ENCODE data around the gene KRTAP5-6.

The KRTAP5-6 gene

GRCh38 chr11:1727096-1727690 lies 30.2 kb downstream of the KRTAP5-6 start:
- H3K4me1 Mint-ChIP-seq: peaks cover 5% of the 10 kb centered on the region
- no peaks in the 10 kb centered on the region for H3K9me3 Mint-ChIP-seq
- peaks cover 7% of the 10 kb centered on the region for H3K36me3 Mint-ChIP-seq (ENCODE audit: low read depth)
- H3K27ac Mint-ChIP-seq: no peak overlapping the region
- H3K27me3 Mint-ChIP-seq (ENCODE audit: low read depth): peaks cover 56% of the 10 kb centered on the region
- TF ChIP-seq, protein P1, sequence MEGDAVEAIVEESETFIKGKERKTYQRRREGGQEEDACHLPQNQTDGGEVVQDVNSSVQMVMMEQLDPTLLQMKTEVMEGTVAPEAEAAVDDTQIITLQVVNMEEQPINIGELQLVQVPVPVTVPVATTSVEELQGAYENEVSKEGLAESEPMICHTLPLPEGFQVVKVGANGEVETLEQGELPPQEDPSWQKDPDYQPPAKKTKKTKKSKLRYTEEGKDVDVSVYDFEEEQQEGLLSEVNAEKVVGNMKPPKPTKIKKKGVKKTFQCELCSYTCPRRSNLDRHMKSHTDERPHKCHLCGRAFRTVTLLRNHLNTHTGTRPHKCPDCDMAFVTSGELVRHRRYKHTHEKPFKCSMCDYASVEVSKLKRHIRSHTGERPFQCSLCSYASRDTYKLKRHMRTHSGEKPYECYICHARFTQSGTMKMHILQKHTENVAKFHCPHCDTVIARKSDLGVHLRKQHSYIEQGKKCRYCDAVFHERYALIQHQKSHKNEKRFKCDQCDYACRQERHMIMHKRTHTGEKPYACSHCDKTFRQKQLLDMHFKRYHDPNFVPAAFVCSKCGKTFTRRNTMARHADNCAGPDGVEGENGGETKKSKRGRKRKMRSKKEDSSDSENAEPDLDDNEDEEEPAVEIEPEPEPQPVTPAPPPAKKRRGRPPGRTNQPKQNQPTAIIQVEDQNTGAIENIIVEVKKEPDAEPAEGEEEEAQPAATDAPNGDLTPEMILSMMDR (IDR thresholded peaks at IDR 0.05; ENCODE audit: unreplicated experiment in 3 of 3): no peak
- H3K4me3 Mint-ChIP-seq: no peak overlapping the region

GRCh38 chr11:1727861-1728260 lies 30.9 kb downstream of the KRTAP5-6 start:
- peaks cover 62% of the 10 kb centered on the region for H3K27me3 Mint-ChIP-seq (ENCODE audit: low read depth)
- no peak overlapping the region for H3K4me3 Mint-ChIP-seq
- no peaks in the 10 kb centered on the region for H3K9me3 Mint-ChIP-seq
- TF ChIP-seq, protein P1 (IDR thresholded peaks at IDR 0.05; ENCODE audit: unreplicated experiment in 3 of 3): no peak
- peaks cover 5% of the 10 kb centered on the region for H3K4me1 Mint-ChIP-seq
- H3K36me3 Mint-ChIP-seq (ENCODE audit: low read depth): peaks cover 7% of the 10 kb centered on the region
- H3K27ac Mint-ChIP-seq: no peak overlapping the region

GRCh38 chr11:1728301-1728700 lies 31.3 kb downstream of the KRTAP5-6 start:
- Mint-ChIP-seq H3K4me1 (peaks cover 5% of the 10 kb centered on the region), H3K27me3 (ENCODE audit: low read depth) (peaks cover 62% of the 10 kb centered on the region), H3K27ac (no peak overlapping the region), H3K36me3 (ENCODE audit: low read depth) (peaks cover 7% of the 10 kb centered on the region), H3K4me3 (no peak overlapping the region), H3K9me3 (no peaks in the 10 kb centered on the region)
- TF ChIP-seq, protein P1 (IDR thresholded peaks at IDR 0.05; ENCODE audit: unreplicated experiment in 3 of 3): no peak

- peaks cover 57% of the 10 kb centered on the region for H3K27me3 Mint-ChIP-seq (ENCODE audit: low read depth)
- H3K9me3 Mint-ChIP-seq: no peaks in the 10 kb centered on the region
- H3K4me3 Mint-ChIP-seq: no peak overlapping the region
- H3K4me1 Mint-ChIP-seq: peaks cover 5% of the 10 kb centered on the region
- H3K36me3 Mint-ChIP-seq (ENCODE audit: low read depth): peaks cover 7% of the 10 kb centered on the region
- no peak overlapping the region for H3K27ac Mint-ChIP-seq
- TF ChIP-seq, protein P1 (IDR thresholded peaks at IDR 0.05; ENCODE audit: unreplicated experiment in 3 of 3): no peak
These were observed 32.1 kb downstream of the KRTAP5-6 start for GRCh38 chr11:1728931-1729691.

DNA sequence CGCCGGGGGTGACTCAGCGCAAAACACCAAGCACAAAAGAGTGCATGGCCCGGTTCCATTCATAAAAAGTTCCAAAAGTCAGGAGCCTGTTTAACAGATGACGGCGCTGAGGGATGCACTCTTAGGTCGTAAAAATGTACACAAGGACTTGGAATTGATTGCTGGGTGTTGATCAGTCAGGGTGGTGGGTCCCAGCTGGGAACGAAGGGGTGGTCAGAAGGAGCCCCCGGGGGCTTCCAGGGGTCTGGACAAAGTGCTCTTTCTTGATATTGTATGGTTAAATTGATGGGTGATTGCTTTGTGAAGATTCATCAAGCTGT lies 32.7 kb downstream of the KRTAP5-6 start:
- H3K9me3 Mint-ChIP-seq: no peaks in the 10 kb centered on the region
- peaks cover 5% of the 10 kb centered on the region for H3K4me1 Mint-ChIP-seq
- TF ChIP-seq, protein P1 (IDR thresholded peaks at IDR 0.05; ENCODE audit: unreplicated experiment in 3 of 3): no peak
- no peak overlapping the region for H3K27ac Mint-ChIP-seq
- H3K4me3 Mint-ChIP-seq: no peak overlapping the region
- peaks cover 7% of the 10 kb centered on the region for H3K36me3 Mint-ChIP-seq (ENCODE audit: low read depth)
- H3K27me3 Mint-ChIP-seq (ENCODE audit: low read depth): peaks cover 54% of the 10 kb centered on the region
